HFFc6 (cell line): ENCODE results near the gene OR5M10. TPM values are rescaled to one million over a fixed set of nuclear protein-coding genes. Genes with fewer than 3 reads are reported as not detected.
"Not testable (repeated sequence)": the region's sequence is repeated elsewhere in the genome, so short reads cannot be mapped to it uniquely, and the experiment has no call there.

Experiments
- DNase-seq: peaks from one replicate; pipeline ENCODE4 v3.0.0-alpha.2; 2018
- H3K27ac Mint-ChIP-seq: 2 replicates; pipeline ENCODE4 v1.8.0; 2020; ENCODE audit warnings: mild to moderate bottlenecking, mixed read lengths
- H3K27me3 Mint-ChIP-seq: 2 replicates; pipeline ENCODE4 v1.8.0; 2021; ENCODE audit warnings: mild to moderate bottlenecking, moderate library complexity, mixed read lengths; ENCODE audit not compliant: insufficient read depth
- H3K36me3 Mint-ChIP-seq: 2 replicates; pipeline ENCODE4 v1.8.0; 2021; ENCODE audit warnings: low read depth, mixed read lengths
- H3K4me1 Mint-ChIP-seq: 2 replicates; pipeline ENCODE4 v1.8.0; 2020; ENCODE audit warnings: low read depth, mixed read lengths
- H3K4me3 Mint-ChIP-seq: 2 replicates; pipeline ENCODE4 v1.8.0; 2020; ENCODE audit warnings: mild to moderate bottlenecking, moderate library complexity, mixed read lengths
- H3K9me3 Mint-ChIP-seq: 2 replicates; pipeline ENCODE4 v1.8.0; 2020; ENCODE audit warnings: mild to moderate bottlenecking, mixed read lengths
- long read RNA-seq: library from polyadenylated mRNA; unstranded; transcript quantifications from one replicate; pipeline ENCODE4 v2.0.0, GENCODE V29; 2019
- total RNA-seq, 6 experiments: library from RNA; stranded (reverse); fragmentation: NEBNext Ultra II Directional; extraction: Animal tissue kit (Norgen Biotek cat#: 25700); gene quantifications; 2 replicates in 1 of 6; 3 replicates in 5 of 6; pipeline ENCODE4 v1.2.3, GENCODE V29; 2021
- TF ChIP-seq, protein P1 (sequence below): fragments of 200-600 bp; sonication (generic); IDR thresholded peaks from 2 replicates; pipeline ENCODE4 v1.5.0; 2021; ENCODE audit warnings: antibody characterized with exemption, mild to moderate bottlenecking

The OR5M10 gene
- not detected for total RNA-seq
- long read RNA-seq = 0 reads

- no peaks in the 10 kb centered on the region for H3K36me3 Mint-ChIP-seq
- TF ChIP-seq, protein P1, sequence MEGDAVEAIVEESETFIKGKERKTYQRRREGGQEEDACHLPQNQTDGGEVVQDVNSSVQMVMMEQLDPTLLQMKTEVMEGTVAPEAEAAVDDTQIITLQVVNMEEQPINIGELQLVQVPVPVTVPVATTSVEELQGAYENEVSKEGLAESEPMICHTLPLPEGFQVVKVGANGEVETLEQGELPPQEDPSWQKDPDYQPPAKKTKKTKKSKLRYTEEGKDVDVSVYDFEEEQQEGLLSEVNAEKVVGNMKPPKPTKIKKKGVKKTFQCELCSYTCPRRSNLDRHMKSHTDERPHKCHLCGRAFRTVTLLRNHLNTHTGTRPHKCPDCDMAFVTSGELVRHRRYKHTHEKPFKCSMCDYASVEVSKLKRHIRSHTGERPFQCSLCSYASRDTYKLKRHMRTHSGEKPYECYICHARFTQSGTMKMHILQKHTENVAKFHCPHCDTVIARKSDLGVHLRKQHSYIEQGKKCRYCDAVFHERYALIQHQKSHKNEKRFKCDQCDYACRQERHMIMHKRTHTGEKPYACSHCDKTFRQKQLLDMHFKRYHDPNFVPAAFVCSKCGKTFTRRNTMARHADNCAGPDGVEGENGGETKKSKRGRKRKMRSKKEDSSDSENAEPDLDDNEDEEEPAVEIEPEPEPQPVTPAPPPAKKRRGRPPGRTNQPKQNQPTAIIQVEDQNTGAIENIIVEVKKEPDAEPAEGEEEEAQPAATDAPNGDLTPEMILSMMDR = no peak
- H3K4me3 Mint-ChIP-seq = no peak within 1 kb of the TSS
- H3K27me3 Mint-ChIP-seq = peaks cover 4% of the 10 kb centered on the region; the same call in 1 of the 2 replicates
- no peaks in the 10 kb centered on the region for H3K4me1 Mint-ChIP-seq
- H3K27ac Mint-ChIP-seq = no peak within 1 kb of the TSS
- H3K9me3 Mint-ChIP-seq = peaks cover 9% of the 10 kb centered on the region; the same call in 1 of the 2 replicates
- no peak for DNase-seq
These were observed at the start of gene OR5M10 for GRCh38 chr11:56577621-56578020. Gene OR5M10 (minus strand): TSS chr11:56577721. CDS start chr11:56577721, 0 bp downstream.

- H3K4me3 Mint-ChIP-seq = no peak overlapping the region
- no peaks in the 10 kb centered on the region for H3K4me1 Mint-ChIP-seq
- 0 out of 2 replicates have a peak, but pooled peaks cover 4% of the 10 kb centered on the region for H3K9me3 Mint-ChIP-seq
- TF ChIP-seq, protein P1 = no peak
- H3K36me3 Mint-ChIP-seq = no peaks in the 10 kb centered on the region
- peaks cover 2% of the 10 kb centered on the region; the same call in 1 of the 2 replicates for H3K27me3 Mint-ChIP-seq
- no peak for DNase-seq
- no peak overlapping the region for H3K27ac Mint-ChIP-seq
These were observed 48.4 kb upstream of the OR5M10 start for GRCh38 chr11:56625946-56626345.

DNA sequence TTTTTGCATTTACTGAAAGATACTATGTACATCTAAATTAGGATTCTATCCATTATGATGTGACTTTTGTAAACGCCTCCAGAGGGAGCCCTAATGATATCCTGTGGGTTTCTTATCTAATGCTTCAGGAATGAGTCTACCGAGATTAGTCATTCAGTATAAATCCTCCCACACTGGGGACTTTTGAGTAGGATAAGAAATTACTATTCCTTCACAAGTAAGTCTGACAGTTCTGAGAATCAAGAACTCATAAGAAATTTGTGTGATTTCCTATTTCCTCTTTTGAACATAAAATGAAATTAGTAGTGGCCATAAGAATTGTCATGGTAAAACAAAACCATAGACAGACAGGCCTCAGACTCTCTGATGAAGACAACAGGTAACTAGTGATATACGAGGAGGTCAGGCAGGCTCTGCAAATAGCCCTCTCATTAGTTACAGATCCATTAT lies 47.2 kb upstream of the OR5M10 start:
- DNase-seq = peak; percentile 70
- H3K4me1 Mint-ChIP-seq = no peaks in the 10 kb centered on the region
- no peak overlapping the region for H3K4me3 Mint-ChIP-seq
- H3K36me3 Mint-ChIP-seq = no peaks in the 10 kb centered on the region
- H3K9me3 Mint-ChIP-seq = 0 out of 2 replicates have a peak, but pooled peaks cover 4% of the 10 kb centered on the region
- TF ChIP-seq, protein P1 = peak; percentile 75
- no peak overlapping the region for H3K27ac Mint-ChIP-seq
- H3K27me3 Mint-ChIP-seq = peaks cover 4% of the 10 kb centered on the region; the same call in 1 of the 2 replicates

DNA sequence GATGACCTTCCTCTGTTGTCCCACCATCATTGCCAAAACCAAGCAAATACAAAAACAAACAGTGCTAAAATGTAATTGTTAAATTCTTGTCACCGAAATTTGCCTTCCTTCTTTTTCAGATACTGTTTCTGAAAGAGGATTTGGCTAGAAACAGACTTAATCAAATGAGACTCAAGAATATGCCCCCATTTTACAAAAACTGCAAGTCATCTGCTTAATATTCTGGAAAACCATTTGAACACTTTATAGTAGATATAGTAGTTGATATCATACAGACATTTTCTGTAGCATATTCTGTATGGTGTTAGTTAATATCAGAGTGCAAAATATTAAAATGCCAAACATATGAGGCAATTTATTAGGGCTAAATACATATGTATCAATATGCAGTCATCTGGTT lies 33.7 kb upstream of the OR5M10 start:
- DNase-seq = no peak
- peaks cover 11% of the 10 kb centered on the region for H3K9me3 Mint-ChIP-seq
- H3K27me3 Mint-ChIP-seq = no peaks in the 10 kb centered on the region
- no peak overlapping the region for H3K27ac Mint-ChIP-seq
- TF ChIP-seq, protein P1 = no peak
- H3K4me3 Mint-ChIP-seq = no peak overlapping the region
- no peaks in the 10 kb centered on the region; the same call in 1 of the 2 replicates for H3K36me3 Mint-ChIP-seq
- no peaks in the 10 kb centered on the region for H3K4me1 Mint-ChIP-seq

DNA sequence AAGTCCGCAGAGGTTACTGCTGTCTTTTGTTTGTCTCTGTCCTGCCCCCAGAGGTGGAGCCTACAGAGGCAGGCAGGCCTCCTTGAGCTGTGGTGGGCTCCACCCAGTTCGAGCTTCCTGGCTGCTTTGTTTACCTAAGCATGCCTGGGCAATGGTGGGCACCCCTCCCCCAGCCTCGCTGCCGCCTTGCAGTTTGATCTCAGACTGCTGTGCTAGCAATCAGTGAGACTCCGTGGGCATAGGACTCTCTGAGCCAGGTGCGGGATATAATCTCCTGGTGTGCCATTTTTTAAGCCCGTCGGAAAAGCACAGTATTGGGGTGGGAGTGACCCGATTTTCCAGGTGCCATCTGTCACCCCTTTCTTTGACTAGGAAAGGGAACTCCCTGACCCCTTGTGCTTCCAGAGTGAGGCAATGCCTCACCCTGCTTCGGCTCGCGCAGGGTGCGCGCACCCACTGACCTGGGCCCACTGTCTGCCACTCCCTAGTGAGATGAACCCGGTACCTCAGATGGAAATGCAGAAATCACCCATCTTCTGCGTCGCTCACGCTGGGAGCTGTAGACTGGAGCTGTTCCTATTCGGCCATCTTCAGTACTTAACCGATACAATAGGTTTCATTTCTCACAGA lies 14.7 kb upstream of the OR5M10 start:
- H3K4me1 Mint-ChIP-seq, DNase-seq, H3K27ac Mint-ChIP-seq, H3K4me3 Mint-ChIP-seq, H3K36me3 Mint-ChIP-seq, H3K27me3 Mint-ChIP-seq: not testable (repeated sequence)
- peaks cover 22% of the 10 kb centered on the region for H3K9me3 Mint-ChIP-seq

GRCh38 chr11:56558574-56558973 lies 18.9 kb downstream of the OR5M10 start:
- H3K4me1 Mint-ChIP-seq = no peaks in the 10 kb centered on the region
- no peaks in the 10 kb centered on the region; the same call in 1 of the 2 replicates for H3K27me3 Mint-ChIP-seq
- TF ChIP-seq, protein P1 = no peak
- peaks cover 77% of the 10 kb centered on the region for H3K9me3 Mint-ChIP-seq
- H3K36me3 Mint-ChIP-seq = 0 out of 2 replicates have a peak, but pooled peaks cover 5% of the 10 kb centered on the region
- H3K4me3 Mint-ChIP-seq = no peak overlapping the region
- DNase-seq = no peak
- H3K27ac Mint-ChIP-seq = no peak overlapping the region

GRCh38 chr11:56554691-56555090 lies 22.8 kb downstream of the OR5M10 start:
- H3K4me3 Mint-ChIP-seq, H3K36me3 Mint-ChIP-seq, H3K27ac Mint-ChIP-seq, H3K4me1 Mint-ChIP-seq, DNase-seq, H3K27me3 Mint-ChIP-seq: not testable (repeated sequence)
- H3K9me3 Mint-ChIP-seq = peaks cover 50% of the 10 kb centered on the region
